Progenitor cell of endocrine pancreas (in vitro differentiated cells): ENCODE data around the gene LAMP1. TPM values are rescaled to one million over a fixed set of nuclear protein-coding genes. Genes with fewer than 3 reads are reported as not detected.

ENCODE experiments used
- DNase-seq: peaks from one replicate; pipeline ENCODE4 v3.0.0; 2021; ENCODE audit warnings: low spot score; ENCODE audit not compliant: unreplicated experiment
- H3K27ac Mint-ChIP-seq: 2 replicates; pipeline ENCODE4 v1.8.0; 2021; ENCODE audit warnings: mild to moderate bottlenecking, moderate library complexity, mixed read lengths
- H3K27me3 Mint-ChIP-seq: 2 replicates; pipeline ENCODE4 v1.8.0; 2021; ENCODE audit warnings: mixed read lengths
- H3K36me3 Mint-ChIP-seq: 2 replicates; pipeline ENCODE4 v1.8.0; 2022; ENCODE audit warnings: mixed read lengths; ENCODE audit not compliant: insufficient read depth
- H3K4me1 Mint-ChIP-seq: 2 replicates; pipeline ENCODE4 v1.8.0; 2021; ENCODE audit warnings: low read depth, mixed read lengths
- H3K4me3 Mint-ChIP-seq: 2 replicates; pipeline ENCODE4 v1.8.0; 2021; ENCODE audit warnings: low read depth, mild to moderate bottlenecking, moderate library complexity, mixed read lengths
- H3K9me3 Mint-ChIP-seq: 2 replicates; pipeline ENCODE4 v1.8.0; 2021; ENCODE audit warnings: low read depth, mixed read lengths
- total RNA-seq: library from RNA; stranded (reverse); gene quantifications from 2 replicates; pipeline ENCODE4 v1.2.1, GENCODE V29; 2021
- TF ChIP-seq, protein P1 (sequence below): fragments of 200-600 bp; sonication (generic); IDR thresholded peaks from one replicate; pipeline ENCODE4 v1.5.0; 2021; ENCODE audit warnings: antibody characterized with exemption, mild to moderate bottlenecking; ENCODE audit not compliant: unreplicated experiment

The LAMP1 gene
- total RNA-seq, 1 donor from 2014 or later, result 107 TPM

GRCh38 chr13:113274721-113275120, 22.3 kb upstream of the LAMP1 start:
- H3K36me3 Mint-ChIP-seq, result no peaks in the 10 kb centered on the region
- no peak for DNase-seq
- H3K27me3 Mint-ChIP-seq, result no peaks in the 10 kb centered on the region
- no peak overlapping the region for H3K4me3 Mint-ChIP-seq
- peaks cover 6% of the 10 kb centered on the region for H3K9me3 Mint-ChIP-seq
- H3K4me1 Mint-ChIP-seq, result peaks cover 3% of the 10 kb centered on the region
- H3K27ac Mint-ChIP-seq, result no peak overlapping the region
- TF ChIP-seq, protein P1, sequence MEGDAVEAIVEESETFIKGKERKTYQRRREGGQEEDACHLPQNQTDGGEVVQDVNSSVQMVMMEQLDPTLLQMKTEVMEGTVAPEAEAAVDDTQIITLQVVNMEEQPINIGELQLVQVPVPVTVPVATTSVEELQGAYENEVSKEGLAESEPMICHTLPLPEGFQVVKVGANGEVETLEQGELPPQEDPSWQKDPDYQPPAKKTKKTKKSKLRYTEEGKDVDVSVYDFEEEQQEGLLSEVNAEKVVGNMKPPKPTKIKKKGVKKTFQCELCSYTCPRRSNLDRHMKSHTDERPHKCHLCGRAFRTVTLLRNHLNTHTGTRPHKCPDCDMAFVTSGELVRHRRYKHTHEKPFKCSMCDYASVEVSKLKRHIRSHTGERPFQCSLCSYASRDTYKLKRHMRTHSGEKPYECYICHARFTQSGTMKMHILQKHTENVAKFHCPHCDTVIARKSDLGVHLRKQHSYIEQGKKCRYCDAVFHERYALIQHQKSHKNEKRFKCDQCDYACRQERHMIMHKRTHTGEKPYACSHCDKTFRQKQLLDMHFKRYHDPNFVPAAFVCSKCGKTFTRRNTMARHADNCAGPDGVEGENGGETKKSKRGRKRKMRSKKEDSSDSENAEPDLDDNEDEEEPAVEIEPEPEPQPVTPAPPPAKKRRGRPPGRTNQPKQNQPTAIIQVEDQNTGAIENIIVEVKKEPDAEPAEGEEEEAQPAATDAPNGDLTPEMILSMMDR, result no peak

DNA sequence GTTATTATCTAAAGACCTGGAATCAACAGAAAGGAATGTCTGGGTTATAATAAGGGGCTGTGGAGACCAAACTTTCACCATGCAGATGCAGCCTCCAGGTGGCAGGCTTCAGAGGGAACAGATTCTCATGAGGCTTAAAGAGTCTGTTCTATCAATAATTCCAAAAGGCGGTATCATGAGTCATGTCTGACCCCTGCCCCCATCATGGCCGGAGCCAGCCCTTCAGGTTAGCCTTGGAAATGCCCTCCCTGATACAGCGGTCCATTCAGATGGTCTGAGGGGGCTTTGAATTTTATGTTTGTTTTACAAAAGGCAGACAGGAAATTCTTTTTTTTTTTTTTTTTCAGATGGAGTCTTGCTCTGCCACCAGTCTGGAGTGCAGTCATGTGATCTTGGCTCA, 21.7 kb upstream of the LAMP1 start:
- H3K27ac Mint-ChIP-seq, result no peak overlapping the region
- H3K27me3 Mint-ChIP-seq, result no peaks in the 10 kb centered on the region
- peaks cover 3% of the 10 kb centered on the region for H3K4me1 Mint-ChIP-seq
- no peaks in the 10 kb centered on the region for H3K36me3 Mint-ChIP-seq
- TF ChIP-seq, protein P1, result peak; percentile 67
- peaks cover 6% of the 10 kb centered on the region for H3K9me3 Mint-ChIP-seq
- peak; percentile 19 for DNase-seq
- H3K4me3 Mint-ChIP-seq, result no peak overlapping the region

DNA sequence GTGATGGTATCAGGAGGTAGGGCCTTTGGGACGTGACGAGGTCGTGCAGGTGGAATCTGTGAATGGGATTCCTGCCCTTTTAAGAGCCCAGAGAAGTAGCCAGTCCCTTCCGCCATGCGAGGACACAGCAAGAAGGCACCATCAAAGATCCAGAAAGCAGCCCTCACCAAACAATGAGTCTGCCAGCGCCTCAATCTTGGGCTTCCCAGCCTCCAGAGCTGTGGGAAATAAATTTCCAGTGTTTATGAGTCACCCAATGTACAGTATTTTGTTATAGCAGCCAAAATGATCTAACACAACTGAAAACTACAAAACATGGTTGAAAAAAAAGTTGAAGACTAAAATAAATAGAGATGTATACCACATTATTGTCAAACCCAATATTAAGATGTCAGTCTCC, 16.9 kb upstream of the LAMP1 start:
- no peak overlapping the region for H3K4me3 Mint-ChIP-seq
- H3K36me3 Mint-ChIP-seq, result no peaks in the 10 kb centered on the region
- H3K9me3 Mint-ChIP-seq, result peaks cover 6% of the 10 kb centered on the region
- H3K4me1 Mint-ChIP-seq, result peaks cover 3% of the 10 kb centered on the region
- H3K27ac Mint-ChIP-seq, result no peak overlapping the region
- TF ChIP-seq, protein P1, result no peak
- H3K27me3 Mint-ChIP-seq, result peaks cover 10% of the 10 kb centered on the region
- no peak for DNase-seq

GRCh38 chr13:113283904-113284303, 13.1 kb upstream of the LAMP1 start:
- no peaks in the 10 kb centered on the region for H3K36me3 Mint-ChIP-seq
- H3K27ac Mint-ChIP-seq, result no peak overlapping the region
- H3K4me3 Mint-ChIP-seq, result no peak overlapping the region
- TF ChIP-seq, protein P1, result no peak
- no peak for DNase-seq
- peaks cover 33% of the 10 kb centered on the region for H3K27me3 Mint-ChIP-seq
- no peaks in the 10 kb centered on the region for H3K4me1 Mint-ChIP-seq
- peaks cover under 1% of the 10 kb centered on the region for H3K9me3 Mint-ChIP-seq

DNA sequence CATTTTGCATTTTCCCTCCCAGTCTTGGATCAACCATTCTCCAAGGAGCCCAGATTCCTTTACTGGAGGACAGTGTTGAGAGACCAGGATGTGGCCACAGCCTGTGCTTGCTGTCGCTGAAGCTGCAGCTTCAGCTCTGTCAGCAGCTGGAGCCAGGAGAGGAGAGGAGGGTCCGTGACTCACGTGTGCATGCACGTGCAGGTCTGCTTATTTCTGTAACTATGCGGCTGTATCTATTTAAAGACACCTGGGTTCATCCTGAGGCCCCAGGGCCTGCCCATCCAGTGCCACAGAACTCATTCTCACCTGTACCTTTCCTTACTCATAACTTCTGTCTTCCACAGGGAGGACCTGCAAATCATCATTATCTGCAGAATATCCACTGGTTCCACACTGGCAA, 8.2 kb upstream of the LAMP1 start:
- Mint-ChIP-seq H3K36me3 (no peaks in the 10 kb centered on the region), H3K27me3 (peaks cover 60% of the 10 kb centered on the region), H3K9me3 (no peaks in the 10 kb centered on the region), H3K4me3 (no peak overlapping the region), H3K4me1 (peaks cover 4% of the 10 kb centered on the region), H3K27ac (no peak overlapping the region)
- TF ChIP-seq, protein P1, result no peak
- DNase-seq, result no peak
